BLaER1 treated with 17β-estradiol and CSF1 and Interleukin-3, amounts not matched to agents 10 nM and 100 nM (cell line): Measurements from ENCODE around the gene RRAD.
"Not testable (repeated sequence)": the region's sequence is repeated elsewhere in the genome, so short reads cannot be mapped to it uniquely, and the experiment has no call there.

Experiments
- H3K27ac ChIP-seq, 11 experiments: shearing (Covaris generic); formaldehyde crosslinking; 2 replicates each; pipeline ENCODE4 v1.8.1; 2022
- H3K27me3 ChIP-seq, 11 experiments: shearing (Covaris generic); formaldehyde crosslinking; 2 replicates each; pipeline ENCODE4 v1.8.1; 2022
- H3K36me3 ChIP-seq, 11 experiments: shearing (Covaris generic); formaldehyde crosslinking; 2 replicates each; pipeline ENCODE4 v1.8.1; 2022
- H3K4me1 ChIP-seq, 10 experiments: shearing (Covaris generic); formaldehyde crosslinking; 2 replicates each; pipeline ENCODE4 v1.8.1; 2022
- H3K4me2 ChIP-seq, 11 experiments: shearing (Covaris generic); formaldehyde crosslinking; 2 replicates each; pipeline ENCODE4 v1.8.1; 2022
- H3K4me3 ChIP-seq, 10 experiments: shearing (Covaris generic); formaldehyde crosslinking; 2 replicates each; pipeline ENCODE4 v1.8.1; 2022
- H3K9ac ChIP-seq, 11 experiments: shearing (Covaris generic); formaldehyde crosslinking; 2 replicates each; pipeline ENCODE4 v1.8.1; 2022
- H3K9me3 ChIP-seq, 11 experiments: shearing (Covaris generic); formaldehyde crosslinking; replicated peaks in 1 of 11; 2 replicates each; pipeline ENCODE4 v1.8.1; 2022
- H4K20me1 ChIP-seq, 11 experiments: shearing (Covaris generic); formaldehyde crosslinking; 2 replicates each; pipeline ENCODE4 v1.8.1; 2022
- Cebpa-rat ChIP-seq, 11 experiments: shearing (Covaris generic); IDR thresholded peaks; 2 replicates each; pipeline ENCODE4 v1.8.1; 2022

Gene RRAD, protein sequence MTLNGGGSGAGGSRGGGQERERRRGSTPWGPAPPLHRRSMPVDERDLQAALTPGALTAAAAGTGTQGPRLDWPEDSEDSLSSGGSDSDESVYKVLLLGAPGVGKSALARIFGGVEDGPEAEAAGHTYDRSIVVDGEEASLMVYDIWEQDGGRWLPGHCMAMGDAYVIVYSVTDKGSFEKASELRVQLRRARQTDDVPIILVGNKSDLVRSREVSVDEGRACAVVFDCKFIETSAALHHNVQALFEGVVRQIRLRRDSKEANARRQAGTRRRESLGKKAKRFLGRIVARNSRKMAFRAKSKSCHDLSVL

DNA sequence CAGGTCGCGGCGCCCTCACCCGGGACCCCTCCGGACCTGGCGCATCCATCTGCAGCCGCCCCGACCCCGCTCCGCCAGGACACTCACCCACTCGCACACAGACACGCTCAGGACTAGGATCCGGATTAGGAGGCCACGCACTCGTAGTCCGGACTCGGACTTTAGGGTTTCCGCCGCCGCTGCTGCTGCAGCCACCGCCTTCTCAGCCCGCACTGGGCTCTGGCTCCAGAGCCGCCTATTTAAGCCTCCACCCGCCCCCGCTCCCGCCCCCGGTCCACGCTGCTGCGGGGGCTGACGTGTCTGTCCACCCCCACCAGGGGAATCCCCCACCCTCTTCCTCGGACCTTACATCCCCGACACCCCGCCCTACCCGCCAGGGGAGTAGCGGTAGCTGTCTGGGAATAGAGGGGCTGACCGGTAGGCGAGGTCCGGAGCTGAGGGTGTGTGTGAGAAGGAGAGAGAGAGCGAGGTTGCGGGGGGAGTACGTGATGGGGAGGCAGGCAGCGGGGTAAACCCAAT, at the start of gene RRAD:
RRAD (minus strand) TSS at position 214 of the 519 bp plus-strand sequence. CDS start 356 bp downstream, outside the sequence.
- Histone ChIP-seq H3K9ac (peak within 1 kb of the TSS in 7 of 11 experiments; percentile 18 to 81 (median 69); a peak in 9 of 22 replicates), H3K9me3 (no peaks in the 10 kb centered on the region), H3K4me1 (peaks cover 63 to 87% (median 83%) of the 10 kb centered on the region in 10 experiments), H3K4me3 (peak within 1 kb of the TSS; percentile 35 to 59 (median 50); a peak in 19 of 20 replicates), H3K27ac (peak within 1 kb of the TSS in 8 of 11 experiments; percentile 71 to 93 (median 81); a peak in 15 of 22 replicates), H3K27me3 (peaks cover 29 to 38% (median 34%) of the 10 kb centered on the region in 11 experiments), H3K4me2 (peak within 1 kb of the TSS; percentile 77 to 97 (median 92)), H4K20me1 (peaks cover 0 to 24% (median 0%) of the 10 kb centered on the region in 11 experiments; a peak in 2 of 22 replicates), H3K36me3 (peaks cover 0 to 5% (median 0%) of the 10 kb centered on the region in 11 experiments; a peak in 2 of 22 replicates)
- no peak for TF ChIP-seq Cebpa-rat (IDR thresholded peaks at IDR 0.05)

DNA sequence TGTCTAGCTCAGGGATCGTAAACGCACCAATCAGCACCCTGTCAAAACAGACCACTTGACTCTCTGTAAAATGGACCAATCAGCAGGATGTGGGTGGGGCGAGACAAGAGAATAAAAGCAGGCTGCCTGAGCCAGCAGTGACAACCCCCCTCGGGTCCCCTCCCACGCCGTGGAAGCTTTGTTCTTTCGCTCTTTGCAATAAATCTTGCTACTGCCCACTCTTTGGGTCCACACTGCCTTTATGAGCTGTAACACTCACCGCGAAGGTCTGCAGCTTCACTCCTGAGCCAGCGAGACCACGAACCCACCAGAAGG, 49.6 kb upstream of the RRAD start:
- not testable (repeated sequence) for H3K27me3 ChIP-seq, H4K20me1 ChIP-seq, H3K9me3 ChIP-seq, H3K27ac ChIP-seq, H3K9ac ChIP-seq, H3K4me3 ChIP-seq, H3K36me3 ChIP-seq
- peak overlapping the region in 2 of 11 experiments; percentile 11 to 18; a peak in 1 of 22 replicates for H3K4me2 ChIP-seq
- H3K4me1 ChIP-seq: peaks cover 29 to 40% (median 39%) of the 10 kb centered on the region in 10 experiments

DNA sequence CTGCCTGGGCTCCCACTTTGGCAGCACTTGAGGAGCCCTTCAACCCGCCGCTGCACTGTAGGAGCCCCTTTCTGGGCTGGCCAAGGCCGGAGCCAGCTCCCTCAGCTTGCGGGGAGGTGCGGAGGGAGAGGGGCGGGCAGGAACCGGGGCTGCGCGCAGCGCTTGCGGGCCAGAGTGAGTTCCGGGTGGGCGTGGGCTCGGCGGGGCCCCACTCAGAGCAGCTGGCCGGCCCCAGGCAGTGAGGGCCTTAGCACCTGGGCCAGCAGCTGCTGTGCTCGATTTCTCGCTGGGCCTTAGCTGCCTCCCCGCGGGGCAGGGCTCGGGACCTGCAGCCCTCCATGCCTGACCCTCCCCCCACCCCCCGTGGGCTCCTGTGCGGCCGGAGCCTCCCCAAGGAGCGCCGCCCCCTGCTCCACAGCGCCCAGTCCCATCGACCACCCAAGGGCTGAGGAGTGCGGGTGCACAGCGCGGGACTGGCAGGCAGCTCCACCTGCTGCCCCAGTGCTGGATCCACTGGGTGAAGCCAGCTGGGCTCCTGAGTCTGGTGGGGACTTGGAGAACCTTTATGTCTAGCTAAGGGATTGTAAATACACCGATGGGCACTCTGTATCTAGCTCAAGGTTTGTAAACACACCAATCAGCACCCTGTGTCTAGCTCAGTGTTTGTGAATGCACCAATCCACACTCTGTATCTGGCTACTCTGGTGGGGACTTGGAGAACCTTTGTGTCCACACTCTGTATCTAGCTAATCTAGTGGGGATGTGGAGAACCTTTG, 49.0 kb upstream of the RRAD start:
- not testable (repeated sequence) for H4K20me1 ChIP-seq, H3K27me3 ChIP-seq, H3K36me3 ChIP-seq, H3K9ac ChIP-seq, H3K9me3 ChIP-seq, H3K4me3 ChIP-seq, H3K27ac ChIP-seq
- Histone ChIP-seq H3K4me1 (peaks cover 29 to 40% (median 36%) of the 10 kb centered on the region in 10 experiments), H3K4me2 (0 out of 22 replicates have a peak overlapping the region, but pooled peaks of 1 of the 11 experiments have one; percentile 11)

DNA sequence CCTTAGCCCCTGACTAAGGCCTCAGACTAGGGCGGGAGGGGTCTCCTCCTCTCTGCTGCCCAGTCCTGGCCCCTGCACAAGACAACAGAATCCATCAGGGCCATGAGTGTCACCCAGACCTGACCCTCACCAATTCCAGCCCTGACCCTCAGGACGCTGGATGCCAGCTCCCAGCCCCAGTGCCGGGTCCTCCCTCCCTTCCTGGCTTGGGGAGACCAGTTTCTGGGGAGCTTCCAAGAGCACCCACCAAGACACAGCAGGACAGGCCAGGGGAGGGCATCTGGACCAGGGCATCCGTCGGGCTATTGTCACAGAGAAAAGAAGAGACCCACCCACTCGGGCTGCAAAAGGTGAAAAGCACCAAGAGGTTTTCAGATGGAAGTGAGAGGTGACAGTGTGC, 48.4 kb upstream of the RRAD start:
- Histone ChIP-seq H3K4me3 (no peak overlapping the region), H3K27ac (no peak overlapping the region), H3K27me3 (no peaks in the 10 kb centered on the region), H3K4me1 (peaks cover 23 to 34% (median 30%) of the 10 kb centered on the region in 10 experiments), H4K20me1 (no peaks in the 10 kb centered on the region), H3K9ac (no peak overlapping the region), H3K9me3 (no peaks in the 10 kb centered on the region), H3K4me2 (no peak overlapping the region), H3K36me3 (no peaks in the 10 kb centered on the region)
- TF ChIP-seq Cebpa-rat (IDR thresholded peaks at IDR 0.05): no peak

DNA sequence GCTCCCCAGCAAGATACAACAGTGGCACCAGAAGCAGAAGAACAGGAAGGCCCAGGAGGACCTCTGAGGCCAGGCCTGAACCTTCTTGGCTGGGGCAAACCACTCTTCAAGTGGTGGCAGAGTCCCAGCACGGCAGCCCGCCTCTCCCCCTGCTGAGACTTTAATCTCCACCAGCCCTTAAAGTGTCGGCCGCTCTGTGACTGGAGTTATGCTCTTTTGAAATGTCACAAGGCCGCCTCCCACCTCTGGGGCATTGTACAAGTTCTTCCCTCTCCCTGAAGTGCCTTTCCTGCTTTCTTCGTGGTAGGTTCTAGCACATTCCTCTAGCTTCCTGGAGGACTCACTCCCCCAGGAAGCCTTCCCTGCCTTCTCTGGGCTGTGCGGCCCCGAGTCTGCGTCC, 47.6 kb upstream of the RRAD start:
- H3K27me3 ChIP-seq: no peaks in the 10 kb centered on the region
- H4K20me1 ChIP-seq: no peaks in the 10 kb centered on the region
- no peaks in the 10 kb centered on the region for H3K9me3 ChIP-seq
- H3K4me1 ChIP-seq: peaks cover 16 to 26% (median 24%) of the 10 kb centered on the region in 10 experiments
- H3K4me2 ChIP-seq: no peak overlapping the region
- H3K36me3 ChIP-seq: no peaks in the 10 kb centered on the region
- H3K4me3 ChIP-seq: no peak overlapping the region
- TF ChIP-seq Cebpa-rat (IDR thresholded peaks at IDR 0.05): no peak
- H3K27ac ChIP-seq: no peak overlapping the region
- H3K9ac ChIP-seq: no peak overlapping the region; a peak in 1 of 22 replicates

DNA sequence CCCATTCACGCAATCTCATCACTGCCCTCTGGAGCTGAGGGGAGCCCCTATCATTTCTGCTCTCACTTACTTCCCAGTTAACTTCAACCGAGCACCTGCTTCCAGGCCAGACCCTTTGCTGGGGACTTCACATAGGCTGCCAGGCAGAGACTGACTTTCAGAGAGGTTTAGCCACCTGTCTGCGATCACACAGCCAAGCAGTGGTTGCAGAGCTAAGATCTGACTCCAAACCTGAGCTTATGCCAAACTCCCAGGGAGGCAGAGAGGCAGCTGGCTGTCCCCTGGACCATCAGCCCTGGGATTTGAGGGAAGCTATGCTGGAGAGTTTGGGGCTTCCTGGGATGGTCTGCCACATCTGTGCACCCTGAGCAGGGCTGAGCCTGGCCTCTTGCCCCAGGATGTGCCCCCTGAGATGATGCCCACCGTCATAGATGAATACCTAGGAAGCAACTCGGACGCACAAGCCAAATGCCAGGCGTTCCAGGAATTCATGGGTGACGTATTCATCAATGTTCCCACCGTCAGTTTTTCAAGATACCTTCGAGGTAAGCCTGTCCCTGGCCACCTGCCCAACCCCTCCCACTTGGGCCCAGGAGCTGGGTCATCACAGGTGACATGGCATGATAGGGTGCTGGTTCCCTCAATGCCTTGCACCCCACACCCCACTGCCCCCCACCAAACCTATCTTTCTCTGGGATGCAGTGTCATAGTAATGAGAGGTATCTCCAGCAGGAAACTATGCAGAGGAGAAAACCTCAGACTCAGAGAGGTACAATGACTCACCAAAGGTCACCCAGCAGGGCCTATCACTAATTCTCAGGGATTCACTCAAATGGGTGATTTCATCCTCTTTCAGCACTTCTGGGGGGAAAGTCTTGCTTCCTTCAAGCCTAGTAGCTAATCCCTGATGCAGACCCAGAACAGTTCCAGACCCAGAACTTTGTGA, 45.7 kb upstream of the RRAD start:
- no peak for TF ChIP-seq Cebpa-rat (IDR thresholded peaks at IDR 0.05)
- no peak overlapping the region for H3K9ac ChIP-seq
- H3K4me1 ChIP-seq: peaks cover 0 to 9% (median 6%) of the 10 kb centered on the region in 10 experiments; a peak in 7 of 20 replicates
- H3K4me2 ChIP-seq: no peak overlapping the region
- H3K27me3 ChIP-seq: no peaks in the 10 kb centered on the region
- H3K9me3 ChIP-seq: no peaks in the 10 kb centered on the region
- H3K36me3 ChIP-seq: no peaks in the 10 kb centered on the region
- no peak overlapping the region for H3K27ac ChIP-seq
- no peak overlapping the region for H3K4me3 ChIP-seq
- H4K20me1 ChIP-seq: no peaks in the 10 kb centered on the region

DNA sequence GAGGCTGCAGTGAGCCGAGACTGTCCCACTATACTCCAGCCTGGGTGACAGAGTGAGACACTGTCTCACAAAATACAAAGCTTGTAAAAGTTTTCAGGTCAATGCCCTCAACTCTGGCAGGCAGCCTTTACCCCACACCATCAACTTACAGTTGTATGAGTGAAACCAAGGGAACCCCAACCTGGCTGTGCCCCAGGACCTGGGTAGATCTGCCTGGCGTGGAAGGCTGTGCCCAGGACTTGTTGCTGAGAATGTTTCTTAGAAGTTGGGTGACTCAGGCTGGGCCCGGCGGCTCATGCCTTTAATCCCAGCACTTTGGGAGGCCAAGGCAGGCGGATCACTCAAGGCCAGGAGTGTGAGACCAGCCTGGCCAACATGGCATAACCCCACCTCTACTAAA, 43.5 kb upstream of the RRAD start:
- no peaks in the 10 kb centered on the region for H3K9me3 ChIP-seq
- H3K36me3 ChIP-seq: no peaks in the 10 kb centered on the region
- no peaks in the 10 kb centered on the region; a peak in 1 of 22 replicates for H3K27me3 ChIP-seq
- H3K4me1 ChIP-seq: peaks cover 0 to under 1% (median 0%) of the 10 kb centered on the region in 10 experiments; a peak in 1 of 20 replicates
- no peak overlapping the region for H3K9ac ChIP-seq
- H3K4me2 ChIP-seq: no peak overlapping the region
- H3K4me3 ChIP-seq: no peak overlapping the region
- TF ChIP-seq Cebpa-rat (IDR thresholded peaks at IDR 0.05): no peak
- no peaks in the 10 kb centered on the region for H4K20me1 ChIP-seq
- no peak overlapping the region for H3K27ac ChIP-seq

DNA sequence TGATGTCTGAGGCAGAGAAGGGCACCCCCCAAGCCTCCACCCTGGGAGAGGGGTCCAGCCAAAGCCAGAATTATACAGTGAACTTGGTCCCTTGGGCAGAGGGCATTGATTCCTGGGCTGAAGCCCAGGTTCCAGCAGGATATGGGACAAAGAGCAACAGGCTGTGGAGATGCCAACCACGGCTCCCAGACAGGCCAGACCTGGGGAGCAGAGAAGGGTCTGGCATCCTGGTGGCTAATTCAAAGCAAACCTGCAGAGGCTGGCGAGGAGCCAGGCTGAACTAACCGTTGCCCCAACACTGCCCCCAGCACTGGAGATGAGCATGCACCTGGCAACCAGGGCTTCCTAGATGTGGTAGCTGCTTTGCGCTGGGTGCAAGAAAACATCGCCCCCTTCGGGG, 38.7 kb upstream of the RRAD start:
- no peak overlapping the region for H3K27ac ChIP-seq
- TF ChIP-seq Cebpa-rat (IDR thresholded peaks at IDR 0.05): no peak
- no peaks in the 10 kb centered on the region for H4K20me1 ChIP-seq
- no peaks in the 10 kb centered on the region for H3K9me3 ChIP-seq
- H3K4me2 ChIP-seq: peak overlapping the region in 1 of 11 experiments; percentile 82; a peak in 1 of 22 replicates
- H3K4me3 ChIP-seq: no peak overlapping the region
- peaks cover 31 to 48% (median 41%) of the 10 kb centered on the region in 10 experiments for H3K4me1 ChIP-seq
- H3K36me3 ChIP-seq: no peaks in the 10 kb centered on the region
- H3K9ac ChIP-seq: no peak overlapping the region
- no peaks in the 10 kb centered on the region; a peak in 1 of 22 replicates for H3K27me3 ChIP-seq
